HG02840 (cell line): ENCODE measurements around the gene ADAMTSL5.
"Not testable (repeated sequence)": the region's sequence is repeated elsewhere in the genome, so short reads cannot be mapped to it uniquely, and the experiment has no call there.

ENCODE experiments used
- ATAC-seq: cut with Tn5 transposase; IDR thresholded peaks from one replicate; pipeline ENCODE4 v1.9.1; 2021; ENCODE audit warnings: mild to moderate bottlenecking, moderate library complexity, moderate number of reproducible peaks; ENCODE audit not compliant: unreplicated experiment, low FRiP score

ADAMTSL5 gene

GRCh38 chr19:1512671-1513498, at the start of gene ADAMTSL5:
TSS of gene ADAMTSL5 (minus strand) at chr19:1513019. CDS start at chr19:1510943, 2,076 bp downstream.
- ATAC-seq = no peak

- no peak for ATAC-seq
Observed at GRCh38 chr19:1561236-1561842, 48.5 kb upstream of the ADAMTSL5 start.

- no peak for ATAC-seq
Observed at GRCh38 chr19:1560286-1560882, 47.6 kb upstream of the ADAMTSL5 start.

- ATAC-seq = no peak
Observed at GRCh38 chr19:1558552-1558951, 45.7 kb upstream of the ADAMTSL5 start.

- ATAC-seq = no peak
Observed at GRCh38 chr19:1556390-1557070, 43.7 kb upstream of the ADAMTSL5 start.

- ATAC-seq = no peak
Observed at GRCh38 chr19:1555487-1556389, 42.9 kb upstream of the ADAMTSL5 start.

GRCh38 chr19:1554968-1555367, 42.1 kb upstream of the ADAMTSL5 start:
- ATAC-seq = no peak

- no peak for ATAC-seq
Observed at GRCh38 chr19:1553415-1553814, 40.6 kb upstream of the ADAMTSL5 start.

GRCh38 chr19:1551068-1552040, 38.5 kb upstream of the ADAMTSL5 start:
- no peak for ATAC-seq

- ATAC-seq = no peak
Observed at GRCh38 chr19:1549332-1549945, 36.6 kb upstream of the ADAMTSL5 start.

- no peak for ATAC-seq
Observed at GRCh38 chr19:1540365-1540925, 27.6 kb upstream of the ADAMTSL5 start.

GRCh38 chr19:1539749-1540148, 26.9 kb upstream of the ADAMTSL5 start:
- not testable (repeated sequence) for ATAC-seq

GRCh38 chr19:1538978-1539377, 26.2 kb upstream of the ADAMTSL5 start:
- no peak for ATAC-seq

- ATAC-seq = not testable (repeated sequence)
Observed at GRCh38 chr19:1535699-1536098, 22.9 kb upstream of the ADAMTSL5 start.

- no peak for ATAC-seq
Observed at GRCh38 chr19:1534972-1535371, 22.2 kb upstream of the ADAMTSL5 start.

GRCh38 chr19:1533510-1534150, 20.8 kb upstream of the ADAMTSL5 start:
- no peak for ATAC-seq

GRCh38 chr19:1532003-1532402, 19.2 kb upstream of the ADAMTSL5 start:
- ATAC-seq = no peak

- no peak for ATAC-seq
Observed at GRCh38 chr19:1531587-1531986, 18.8 kb upstream of the ADAMTSL5 start.
